DND-41 (cell line): ENCODE measurements around the gene CCDC116.
A peak's percentile ranks its signal among the peaks of the same experiment; 100 is the strongest.

Experiments used
- ATAC-seq: fragments of 200-7000 bp; cut with Tn5 transposase; 3 replicates; pipeline ENCODE4 v1.9.1; 2021; ENCODE audit warnings: low read depth; ENCODE audit not compliant: insufficient read depth
- DNase-seq: peaks from one replicate; pipeline ENCODE4 v3.0.0-alpha.2; 2020
- H2AFZ ChIP-seq: 2 replicates; pipeline ENCODE4 v1.6.0; 2012; ENCODE audit warnings: low read depth, low read length
- H3K27ac ChIP-seq: 2 replicates; pipeline ENCODE4 v1.5.1; 2012; ENCODE audit warnings: low read length, inconsistent platforms
- H3K27me3 ChIP-seq: fragments of 200-600 bp; sonication (generic); 2 replicates; pipeline ENCODE4 v1.6.0; 2012; ENCODE audit warnings: low read length, mild to moderate bottlenecking, inconsistent platforms; ENCODE audit not compliant: insufficient read depth, poor library complexity
- H3K36me3 ChIP-seq: 2 replicates; pipeline ENCODE4 v1.5.1; 2012; ENCODE audit warnings: low read length, inconsistent platforms; ENCODE audit not compliant: insufficient read depth
- H3K4me1 ChIP-seq: 2 replicates; pipeline ENCODE4 v1.5.1; 2012; ENCODE audit warnings: mild to moderate bottlenecking, low read length; ENCODE audit not compliant: insufficient read depth
- H3K4me2 ChIP-seq: 2 replicates; pipeline ENCODE4 v1.6.0; 2012; ENCODE audit warnings: mild to moderate bottlenecking, moderate library complexity, low read length, inconsistent platforms; ENCODE audit not compliant: insufficient read depth
- H3K4me3 ChIP-seq, 2 experiments: fragments of 200-600 bp in 1 of 2; shearing (Covaris generic) in 1 of 2; 2 replicates each; pipeline ENCODE4 v1.5.1; 2012 to 2016; ENCODE audit warnings: inconsistent platforms in 2 of 2, low read length in 2 of 2, mild to moderate bottlenecking in 2 of 2, low read depth in 1 of 2, moderate library complexity in 1 of 2
- H3K79me2 ChIP-seq: 2 replicates; pipeline ENCODE4 v1.6.0; 2012; ENCODE audit warnings: low read length, inconsistent platforms; ENCODE audit not compliant: insufficient read depth
- H3K9ac ChIP-seq: 2 replicates; pipeline ENCODE4 v1.6.0; 2012; ENCODE audit warnings: low read depth, mild to moderate bottlenecking, inconsistent platforms, low read length, moderate library complexity
- H3K9me3 ChIP-seq: 2 replicates; pipeline ENCODE4 v1.5.1; 2012; ENCODE audit warnings: low read length, moderate library complexity, mild to moderate bottlenecking, inconsistent platforms; ENCODE audit not compliant: insufficient read depth, severe bottlenecking
- H4K20me1 ChIP-seq: 2 replicates; pipeline ENCODE4 v1.6.0; 2012; ENCODE audit warnings: low read length; ENCODE audit not compliant: insufficient read depth
- CTCF ChIP-seq: IDR thresholded peaks from 2 replicates; pipeline ENCODE4 v1.5.1; 2012; ENCODE audit warnings: borderline replicate concordance, low read length, moderate library complexity, mild to moderate bottlenecking; ENCODE audit not compliant: poor library complexity, severe bottlenecking; ENCODE audit errors: extremely low read depth
- EZH2 ChIP-seq: IDR thresholded peaks from 3 replicates; pipeline ENCODE4 v1.6.1; 2012; ENCODE audit warnings: borderline replicate concordance, low read depth, mild to moderate bottlenecking, moderate library complexity, low read length, inconsistent platforms; ENCODE audit not compliant: severe bottlenecking

The CCDC116 gene

GRCh38 chr22:21657020-21657359, 24.4 kb downstream of the CCDC116 start:
- peaks cover 49% of the 10 kb centered on the region for H3K4me1 ChIP-seq
- ATAC-seq (peak; percentile 18), DNase-seq (no peak)
- peak overlapping the region; percentile 99 for H3K4me2 ChIP-seq
- H3K9me3 ChIP-seq = no peaks in the 10 kb centered on the region
- peak overlapping the region; percentile 94 for H3K27ac ChIP-seq
- peaks cover 33% of the 10 kb centered on the region for H3K79me2 ChIP-seq
- peaks cover 19% of the 10 kb centered on the region for H3K36me3 ChIP-seq
- peaks cover 4% of the 10 kb centered on the region; the same call in 1 of the 2 replicates for H4K20me1 ChIP-seq
- H3K27me3 ChIP-seq = no peaks in the 10 kb centered on the region
- TF ChIP-seq CTCF (no peak), EZH2 (no peak)
- H2AFZ ChIP-seq = peak overlapping the region; percentile 87
- peak overlapping the region; percentile 52 to 81; a peak in 3 of 4 replicates for H3K4me3 ChIP-seq
- H3K9ac ChIP-seq = peak overlapping the region; percentile 86

- peaks cover 4% of the 10 kb centered on the region; the same call in 1 of the 2 replicates for H4K20me1 ChIP-seq
- DNase-seq = peak; percentile 88
- no peak for TF ChIP-seq EZH2
- peak; percentile 58 for TF ChIP-seq CTCF
- peak overlapping the region; percentile 87 for H2AFZ ChIP-seq
- peak; percentile 83 for ATAC-seq
- peak overlapping the region; percentile 99 for H3K4me2 ChIP-seq
- peaks cover 49% of the 10 kb centered on the region for H3K4me1 ChIP-seq
- peak overlapping the region; percentile 86 for H3K9ac ChIP-seq
- H3K27me3 ChIP-seq = no peaks in the 10 kb centered on the region
- peak overlapping the region; percentile 94 for H3K27ac ChIP-seq
- H3K79me2 ChIP-seq = peaks cover 28% of the 10 kb centered on the region
- no peaks in the 10 kb centered on the region for H3K9me3 ChIP-seq
- peak overlapping the region; percentile 52 to 81; a peak in 3 of 4 replicates for H3K4me3 ChIP-seq
- peaks cover 19% of the 10 kb centered on the region for H3K36me3 ChIP-seq
Observed at GRCh38 chr22:21657360-21658032, 24.9 kb downstream of the CCDC116 start.

- Histone ChIP-seq H3K79me2 (peaks cover 9% of the 10 kb centered on the region), H2AFZ (no peak overlapping the region), H3K9me3 (no peaks in the 10 kb centered on the region), H3K27ac (no peak overlapping the region), H3K9ac (no peak overlapping the region), H3K4me2 (no peak overlapping the region), H3K4me1 (peaks cover 32% of the 10 kb centered on the region), H4K20me1 (no peaks in the 10 kb centered on the region), H3K4me3 (no peak overlapping the region), H3K36me3 (no peaks in the 10 kb centered on the region), H3K27me3 (no peaks in the 10 kb centered on the region)
- TF ChIP-seq CTCF (no peak), EZH2 (no peak)
- ATAC-seq (no peak), DNase-seq (no peak)
Observed at GRCh38 chr22:21659864-21660525, 27.4 kb downstream of the CCDC116 start.

GRCh38 chr22:21660904-21661303, 28.3 kb downstream of the CCDC116 start:
- DNase-seq = no peak
- no peaks in the 10 kb centered on the region for H3K9me3 ChIP-seq
- H3K4me2 ChIP-seq = no peak overlapping the region
- H3K79me2 ChIP-seq = peaks cover 14% of the 10 kb centered on the region
- H3K27ac ChIP-seq = no peak overlapping the region
- H3K9ac ChIP-seq = no peak overlapping the region
- no peaks in the 10 kb centered on the region for H3K27me3 ChIP-seq
- no peak overlapping the region for H3K4me3 ChIP-seq
- no peaks in the 10 kb centered on the region for H4K20me1 ChIP-seq
- peaks cover 36% of the 10 kb centered on the region for H3K4me1 ChIP-seq
- TF ChIP-seq EZH2 (no peak), CTCF (no peak)
- no peaks in the 10 kb centered on the region for H3K36me3 ChIP-seq
- no peak for ATAC-seq
- H2AFZ ChIP-seq = no peak overlapping the region
